K562 (cell line): ENCODE data around the gene CEMP1. TPM values are rescaled to one million over a fixed set of nuclear protein-coding genes. Genes with fewer than 3 reads are reported as not detected.

Experiments used
- CTBP1 ChIP-seq: fragments of 450-650 bp; IDR thresholded peaks from 2 replicates; pipeline ENCODE4 v1.6.1; 2016; ENCODE audit warnings: borderline replicate concordance
- DLX4 ChIP-seq: fragments of 250-450 bp; sonication (Bioruptor Pico); IDR thresholded peaks from 2 replicates; pipeline ENCODE4 v1.6.1; 2021; ENCODE audit warnings: mild to moderate bottlenecking
- ELK1 ChIP-seq: sonication (generic); formaldehyde crosslinking; IDR thresholded peaks from 2 replicates; pipeline ENCODE4 v1.8.1; 2022; ENCODE audit warnings: missing genetic modification reagents
- FIP1L1 ChIP-seq: fragments of 200-400 bp; formaldehyde crosslinking; IDR thresholded peaks from 2 replicates; pipeline ENCODE4 v1.6.1; 2018; ENCODE audit warnings: mild to moderate bottlenecking, low read depth, low read length; ENCODE audit not compliant: poor library complexity, severe bottlenecking
- GATAD2A ChIP-seq: fragments of 450-650 bp; IDR thresholded peaks from 2 replicates; pipeline ENCODE4 v1.6.1; 2017
- HDAC2 ChIP-seq: fragments of 450-650 bp; IDR thresholded peaks from 2 replicates; pipeline ENCODE4 v1.6.1; 2016; ENCODE audit warnings: mild to moderate bottlenecking
- HEY1 ChIP-seq: fragments of 250-450 bp; sonication (Bioruptor Pico); IDR thresholded peaks from 2 replicates; pipeline ENCODE4 v1.5.0; 2020; ENCODE audit warnings: mild to moderate bottlenecking, moderate library complexity, borderline replicate concordance
- HNRNPLL ChIP-seq: fragments of 200-400 bp; formaldehyde crosslinking; IDR thresholded peaks from 2 replicates; pipeline ENCODE4 v1.6.1; 2017; ENCODE audit warnings: low read length, low read depth, mild to moderate bottlenecking; ENCODE audit not compliant: poor library complexity, severe bottlenecking
- MAFK ChIP-seq: IDR thresholded peaks from 2 replicates; pipeline ENCODE4 v1.6.1; 2011; ENCODE audit warnings: low read length, improper control_type of control experiment
- MCM5 ChIP-seq: fragments of 450-650 bp; IDR thresholded peaks from 2 replicates; pipeline ENCODE4 v1.6.1; 2016; ENCODE audit warnings: low read depth
- MED1 ChIP-seq: sonication (generic); formaldehyde crosslinking; IDR thresholded peaks from 2 replicates; pipeline ENCODE4 v1.8.1; 2023; ENCODE audit warnings: missing genetic modification reagents, borderline replicate concordance
- MYBL2 ChIP-seq, 2 experiments: fragments of 450-650 bp in 1 of 2; sonication (generic) in 1 of 2; formaldehyde crosslinking in 1 of 2; IDR thresholded peaks; 2 replicates each; pipeline versions ENCODE4 v1.6.1 to v1.8.1; 2017 to 2022; ENCODE audit warnings: borderline replicate concordance in 1 of 2, inconsistent platforms in 1 of 2, low read depth in 1 of 2, mild to moderate bottlenecking in 1 of 2, missing genetic modification reagents in 1 of 2, moderate library complexity in 1 of 2
- MYC ChIP-seq, 2 experiments: fragments of 250-450 bp in 1 of 2; sonication (Bioruptor Pico) in 1 of 2; IDR thresholded peaks; 2 replicates each; pipeline versions ENCODE4 v1.5.1 to v1.6.1; 2012 to 2021; ENCODE audit warnings: low read depth in 2 of 2, borderline replicate concordance in 1 of 2, improper control_type of control experiment in 1 of 2, low read length in 1 of 2, mild to moderate bottlenecking in 1 of 2, moderate library complexity in 1 of 2
- PKNOX1 ChIP-seq: fragments of 450-650 bp; IDR thresholded peaks from 2 replicates; pipeline ENCODE4 v1.6.1; 2016
- PRPF4 ChIP-seq: fragments of 200-400 bp; formaldehyde crosslinking; IDR thresholded peaks from one replicate; pipeline ENCODE4 v1.6.1; 2017; ENCODE audit warnings: low read length, low read depth, mild to moderate bottlenecking; ENCODE audit not compliant: insufficient read depth, poor library complexity, severe bottlenecking
- SAFB2 ChIP-seq: fragments of 200-400 bp; formaldehyde crosslinking; IDR thresholded peaks from 2 replicates; pipeline ENCODE4 v1.6.1; 2018; ENCODE audit warnings: borderline replicate concordance, low read length, low read depth, moderate library complexity; ENCODE audit not compliant: severe bottlenecking
- SMARCE1 ChIP-seq: fragments of 450-650 bp; IDR thresholded peaks from 2 replicates; pipeline ENCODE4 v1.7.1; 2016; ENCODE audit warnings: mild to moderate bottlenecking
- TAF15 ChIP-seq: fragments of 200-400 bp; formaldehyde crosslinking; IDR thresholded peaks from 2 replicates; pipeline ENCODE4 v1.6.1; 2017; ENCODE audit warnings: mild to moderate bottlenecking, low read depth, low read length, moderate library complexity
- ZBTB2 ChIP-seq: fragments of 450-650 bp; IDR thresholded peaks from 2 replicates; pipeline ENCODE4 v1.6.1; 2016; ENCODE audit warnings: antibody characterized with exemption
- ZFP30 ChIP-seq: fragments of 250-450 bp; sonication (Bioruptor Pico); IDR thresholded peaks from 2 replicates; pipeline ENCODE4 v1.8.0; 2022; ENCODE audit warnings: moderate library complexity, mild to moderate bottlenecking, inconsistent platforms, borderline replicate concordance
- ZNF124 ChIP-seq: sonication (generic); formaldehyde crosslinking; IDR thresholded peaks from 2 replicates; pipeline ENCODE4 v1.8.1; 2022; ENCODE audit warnings: missing genetic modification reagents
- ZNF239 ChIP-seq: fragments of 250-450 bp; sonication (Bioruptor Pico); IDR thresholded peaks from 2 replicates; pipeline ENCODE4 v1.4.0; 2020; ENCODE audit warnings: mild to moderate bottlenecking
- ZNF274 ChIP-seq: IDR thresholded peaks from 2 replicates; pipeline ENCODE4 v1.6.1; 2011; ENCODE audit warnings: low read depth, mild to moderate bottlenecking, low read length, moderate library complexity, borderline replicate concordance
- ZNF583 ChIP-seq: fragments of 250-450 bp; sonication (Bioruptor Pico); IDR thresholded peaks from 2 replicates; pipeline ENCODE4 v1.4.0; 2020
- ZSCAN32 ChIP-seq: fragments of 450-650 bp; formaldehyde crosslinking; IDR thresholded peaks from 2 replicates; pipeline ENCODE4 v1.4.0; 2020; ENCODE audit warnings: mild to moderate bottlenecking, moderate library complexity
- polyA plus RNA-seq, 8 experiments: library from polyadenylated mRNA; depleted of rRNA in 4 of 8; stranded (reverse) in 5 of 8; unstranded in 3 of 8; fragments of >200 nt; fragmentation: Nextera tagmentation in 2 of 8; fragmentation: Illumina TruSeq in 1 of 8; extraction: Ambion mirVana in 2 of 8; extraction: Trizol in 1 of 8; gene quantifications; 2 replicates each; pipeline versions ENCODE4 v1.2.1 to v1.2.3, GENCODE V29; 2011 to 2014; ENCODE audit warnings: inconsistent platforms in 1 of 8, missing spikeins in 1 of 8
- total RNA-seq, 7 experiments: library from RNA; depleted of rRNA in 6 of 7; stranded (reverse); fragments of >200 nt in 6 of 7; fragmentation: Illumina TruSeq in 2 of 7; extraction: Trizol in 2 of 7; gene quantifications; 2 replicates each; pipeline versions ENCODE4 v1.2.1 to v1.2.3, GENCODE V29; 2011 to 2021; ENCODE audit warnings: low replicate concordance in 1 of 7

CEMP1 gene
- total and polyA plus RNA-seq, 9 of the 15 experiments (the other 6 are each of a cell fraction or from before 2014, with no cell fraction given) = 0.05 to 0.45 TPM; not detected in 7

- TF ChIP-seq MAFK (no peak), ZNF239 (no peak), MED1 (no peak), ZNF124 (no peak), MCM5 (no peak), TAF15 (no peak), ZBTB2 (no peak), DLX4 (CRISPR knock-in tag) (no peak), ZNF583 (CRISPR knock-in tag) (no peak), FIP1L1 (peak; percentile 15), MYBL2 (IDR thresholded peaks at IDR 0.05; ENCODE audit: low read depth) (no peak), MYBL2 (CRISPR knock-in tag; IDR thresholded peaks at IDR 0.05; ENCODE audit: borderline replicate concordance) (no peak), PRPF4 (no peak), GATAD2A (no peak), PKNOX1 (no peak), HEY1 (CRISPR knock-in tag) (no peak), CTBP1 (peak; percentile 55; the same call in 1 of the 2 replicates), ZNF274 (no peak), SMARCE1 (no peak), HNRNPLL (no peak), MYC (IDR thresholded peaks at IDR 0.05; ENCODE audit: low read depth, low read length) (peak; percentile 65), MYC (CRISPR knock-in tag; IDR thresholded peaks at IDR 0.05; ENCODE audit: borderline replicate concordance, low read depth) (no peak), HDAC2 (no peak), ZFP30 (CRISPR knock-in tag) (no peak), SAFB2 (no peak), ZSCAN32 (CRISPR knock-in tag) (no peak), ELK1 (CRISPR knock-in tag) (no peak)
Measured at GRCh38 chr16:2500918-2501750, 30.1 kb downstream of the CEMP1 start (continued).
